ENCODE results near the gene BMP8B.

DNA sequence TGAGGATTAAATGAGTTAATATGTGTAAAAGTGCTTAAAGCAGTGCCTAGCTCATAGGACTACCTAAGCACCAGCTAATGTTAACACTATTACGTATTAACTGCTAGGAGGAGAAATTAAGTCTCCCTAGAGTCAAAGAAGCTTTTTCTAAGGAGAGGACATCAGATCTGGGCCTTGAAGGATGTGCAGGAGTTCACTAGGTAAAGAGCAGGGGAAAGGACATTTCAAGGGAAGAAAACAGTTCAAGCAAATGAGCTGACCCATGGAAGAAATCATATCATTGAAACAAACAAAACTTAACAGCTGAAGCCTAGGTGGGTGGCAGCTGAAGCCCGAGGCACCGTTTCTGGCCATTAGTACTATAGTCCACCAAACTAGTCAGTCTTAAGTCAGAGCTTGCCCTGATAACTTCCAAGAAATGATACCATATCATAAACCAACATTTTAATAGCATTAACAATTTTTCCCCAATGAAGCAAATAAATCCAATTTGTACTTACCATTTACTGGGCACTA lies 48.0 kb upstream of the BMP8B start:
- TF ChIP-seq, protein P1, sequence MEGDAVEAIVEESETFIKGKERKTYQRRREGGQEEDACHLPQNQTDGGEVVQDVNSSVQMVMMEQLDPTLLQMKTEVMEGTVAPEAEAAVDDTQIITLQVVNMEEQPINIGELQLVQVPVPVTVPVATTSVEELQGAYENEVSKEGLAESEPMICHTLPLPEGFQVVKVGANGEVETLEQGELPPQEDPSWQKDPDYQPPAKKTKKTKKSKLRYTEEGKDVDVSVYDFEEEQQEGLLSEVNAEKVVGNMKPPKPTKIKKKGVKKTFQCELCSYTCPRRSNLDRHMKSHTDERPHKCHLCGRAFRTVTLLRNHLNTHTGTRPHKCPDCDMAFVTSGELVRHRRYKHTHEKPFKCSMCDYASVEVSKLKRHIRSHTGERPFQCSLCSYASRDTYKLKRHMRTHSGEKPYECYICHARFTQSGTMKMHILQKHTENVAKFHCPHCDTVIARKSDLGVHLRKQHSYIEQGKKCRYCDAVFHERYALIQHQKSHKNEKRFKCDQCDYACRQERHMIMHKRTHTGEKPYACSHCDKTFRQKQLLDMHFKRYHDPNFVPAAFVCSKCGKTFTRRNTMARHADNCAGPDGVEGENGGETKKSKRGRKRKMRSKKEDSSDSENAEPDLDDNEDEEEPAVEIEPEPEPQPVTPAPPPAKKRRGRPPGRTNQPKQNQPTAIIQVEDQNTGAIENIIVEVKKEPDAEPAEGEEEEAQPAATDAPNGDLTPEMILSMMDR (IDR thresholded peaks at IDR 0.05 in 4 of 5, conservative IDR thresholded peaks at IDR 0.05 in 1 of 5), result no peak
- TF ChIP-seq POLR2A (IDR thresholded peaks at IDR 0.05), result no peak

All from gastrocnemius medialis (tissue), 4 donors.